ENCODE data around the gene GDI1. TPM values are rescaled to one million over a fixed set of nuclear protein-coding genes. Genes with fewer than 3 reads are reported as not detected.

Gene GDI1
- total and polyA plus RNA-seq, 9 of the 15 experiments (the other 6 are each of a cell fraction or from before 2014, with no cell fraction given): 0.97 to 82.6 (median 37.5) TPM

GRCh38 chrX:154485150-154486051 is 48.4 kb downstream of the GDI1 start (continued):
- no peak for TF ChIP-seq KDM1A (IDR thresholded peaks at IDR 0.05)
- TF ChIP-seq HMGN3 (IDR thresholded peaks at IDR 0.05; ENCODE audit: borderline replicate concordance, extremely low read depth, insufficient read length, low read depth, low read length): peak; percentile 8
- TF ChIP-seq CHD1 (IDR thresholded peaks at IDR 0.05; ENCODE audit: low read length): peak; percentile 28
- 0 out of 2 replicates have a peak, but pooled peaks have one; percentile 12 for TF ChIP-seq LCOR (CRISPR knock-in tag; IDR thresholded peaks at IDR 0.05)
- no peak for TF ChIP-seq HSF4 (CRISPR knock-in tag; IDR thresholded peaks at IDR 0.05; ENCODE audit: borderline replicate concordance)
- 0 out of 2 replicates have a peak, but pooled peaks have one; percentile 41 for TF ChIP-seq ARID4B (CRISPR knock-in tag; IDR thresholded peaks at IDR 0.05)
- no peak for TF ChIP-seq MYNN (IDR thresholded peaks at IDR 0.05)
- TF ChIP-seq MYNN (CRISPR knock-in tag; IDR thresholded peaks at IDR 0.05): no peak
- TF ChIP-seq MEIS2 (IDR thresholded peaks at IDR 0.05; ENCODE audit: partially characterized antibody): peak; percentile 8
